HG03135 (cell line): ENCODE data around the gene COBLL1.

Experiments
- ATAC-seq: cut with Tn5 transposase; IDR thresholded peaks from one replicate; pipeline ENCODE4 v1.9.1; 2021; ENCODE audit warnings: mild to moderate bottlenecking, moderate library complexity; ENCODE audit not compliant: unreplicated experiment

Gene COBLL1

DNA sequence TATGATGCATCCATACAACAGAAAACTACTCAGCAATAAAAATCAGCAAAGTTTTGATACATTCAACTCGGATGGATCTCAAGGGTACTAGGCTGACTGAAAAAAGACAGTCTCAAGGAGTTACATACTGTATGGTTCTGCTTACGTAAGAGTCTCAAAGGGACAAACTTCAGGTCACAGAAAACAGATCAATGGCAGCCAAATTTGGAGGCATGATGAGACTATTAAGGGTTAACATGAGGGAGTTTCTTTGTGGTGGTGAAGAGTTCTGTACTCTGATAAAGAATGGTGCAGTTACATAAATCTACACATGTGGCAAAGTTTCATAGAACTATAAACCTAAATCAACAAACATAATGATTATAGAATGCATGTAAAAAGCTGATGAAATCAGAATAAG is 81.4 kb downstream of the COBLL1 start:
- no peak for ATAC-seq

GRCh38 chr2:164757934-164758695 is 83.5 kb downstream of the COBLL1 start:
- ATAC-seq = no peak

DNA sequence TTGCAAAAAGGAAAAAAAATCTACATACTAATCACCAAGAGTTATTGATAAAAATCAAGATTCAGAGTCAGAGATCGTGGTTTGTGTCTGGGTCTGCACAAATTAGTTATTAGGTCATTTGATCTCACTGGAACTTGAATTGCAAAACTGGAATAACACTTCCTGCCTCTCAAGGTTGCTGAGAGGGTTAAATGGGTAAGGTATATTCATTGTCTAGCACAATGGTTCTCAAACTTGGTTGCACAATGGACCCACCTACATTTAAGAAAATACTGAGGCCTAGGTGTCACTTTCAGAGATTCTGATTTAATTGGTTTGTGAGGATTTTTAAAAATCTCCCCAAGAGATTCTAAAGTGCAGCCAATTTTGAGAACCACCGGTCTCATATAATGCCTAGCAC is 84.8 kb downstream of the COBLL1 start:
- no peak for ATAC-seq

DNA sequence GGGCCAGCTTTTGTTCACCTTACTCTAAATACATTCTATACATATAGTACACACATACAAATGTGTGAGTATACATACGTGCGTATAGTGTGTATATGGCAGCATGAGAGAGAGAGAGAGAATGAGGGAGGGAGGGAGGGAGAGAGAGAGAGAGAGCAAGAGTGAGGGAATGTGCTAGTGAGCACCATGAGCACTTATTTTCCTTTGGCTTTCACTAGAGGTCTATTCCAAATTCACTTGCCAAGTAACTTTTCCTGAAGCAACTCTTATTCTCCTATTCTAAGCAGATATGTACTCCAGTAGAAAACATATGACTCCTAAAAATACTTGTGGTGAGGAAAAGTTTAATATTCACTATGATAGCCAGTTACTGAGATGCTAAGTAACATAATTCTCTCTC is 85.7 kb downstream of the COBLL1 start:
- ATAC-seq = no peak

- ATAC-seq = no peak
Measured at GRCh38 chr2:164754157-164755093, 87.2 kb downstream of the COBLL1 start.

DNA sequence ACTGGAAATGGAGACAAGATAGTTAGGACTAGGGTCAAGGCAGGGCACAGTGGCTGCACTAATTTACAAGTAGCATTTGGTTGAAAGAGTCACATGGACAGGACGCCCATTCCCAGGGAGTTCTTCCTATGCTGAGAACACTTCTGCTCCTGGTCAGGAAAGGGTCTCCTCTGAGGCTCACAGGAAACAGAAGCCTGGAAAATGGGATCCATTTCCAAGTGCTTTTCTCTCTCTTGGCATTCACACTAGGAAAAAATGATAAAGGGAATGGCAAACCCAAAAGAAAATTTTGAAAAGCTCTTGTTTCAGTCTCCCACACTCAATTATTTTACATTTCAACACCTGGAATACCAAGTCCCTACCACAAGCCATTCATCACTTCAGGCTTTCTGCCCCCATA is 88.7 kb downstream of the COBLL1 start:
- no peak for ATAC-seq

DNA sequence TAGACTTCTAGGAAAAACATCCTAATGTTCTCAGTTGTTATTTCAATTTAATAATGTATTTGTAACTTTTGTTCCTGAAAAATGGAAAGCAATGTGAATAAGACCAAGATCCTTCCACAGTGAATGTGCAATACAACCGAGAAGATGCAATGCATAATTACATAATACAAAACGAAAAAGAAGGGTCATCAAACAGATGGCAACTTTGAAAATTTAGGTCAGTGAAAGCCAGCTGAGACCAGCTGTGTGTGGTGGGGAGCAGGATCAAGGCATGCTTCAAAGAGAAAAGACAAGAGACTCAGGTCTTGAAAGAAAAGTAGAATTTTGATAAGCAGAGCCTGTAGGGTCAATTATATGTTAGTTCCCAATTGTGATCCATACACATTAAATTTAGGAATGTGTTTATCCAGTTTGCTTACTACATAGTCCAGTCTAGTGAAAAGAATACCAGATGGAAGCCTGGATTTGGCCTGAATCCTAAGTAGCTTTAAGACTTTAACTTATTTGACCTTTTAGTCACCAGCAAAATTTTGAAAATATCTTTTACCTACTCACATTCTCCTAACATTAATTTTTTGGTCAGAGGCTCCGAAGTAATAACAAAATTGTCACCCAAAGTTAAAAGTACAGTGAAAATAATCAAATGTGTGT is 93.7 kb downstream of the COBLL1 start:
- no peak for ATAC-seq

DNA sequence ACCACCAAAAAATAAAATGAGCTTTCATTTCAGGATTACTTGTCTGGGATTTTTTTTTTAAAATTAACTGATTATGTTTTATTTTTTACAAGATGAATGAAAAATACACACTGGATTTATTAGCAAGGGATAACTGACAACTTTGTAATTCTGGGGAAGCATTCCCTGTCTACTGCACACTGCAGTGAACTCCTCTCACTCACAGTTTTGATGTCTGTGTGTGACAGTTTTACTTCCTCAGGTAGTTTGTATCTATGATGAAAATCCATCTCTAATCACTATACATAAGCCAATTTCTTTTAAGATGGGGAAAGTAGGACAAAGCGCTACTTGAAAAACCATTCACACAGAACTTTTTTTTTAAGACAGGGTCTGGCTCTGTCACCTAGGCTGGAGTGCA is 94.5 kb downstream of the COBLL1 start:
- ATAC-seq = no peak

DNA sequence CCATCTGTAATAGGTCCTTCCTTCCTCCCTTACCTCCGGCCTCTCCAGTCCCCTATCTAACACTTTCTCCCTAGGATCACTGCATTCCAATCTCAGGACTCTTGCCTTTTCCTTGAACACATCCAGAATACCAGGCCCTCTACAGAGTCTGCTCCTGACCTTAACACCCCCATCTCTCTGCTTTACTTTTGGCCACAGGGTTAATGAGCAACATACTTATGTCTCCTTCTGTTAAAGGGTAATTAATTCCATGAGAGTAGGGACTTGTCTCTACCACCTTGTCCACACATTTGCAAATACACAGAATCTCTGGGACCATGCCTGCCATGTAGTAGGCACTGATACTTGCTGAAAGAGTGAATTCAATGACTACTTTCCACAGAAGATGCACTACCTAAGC is 94.9 kb downstream of the COBLL1 start:
- no peak for ATAC-seq

DNA sequence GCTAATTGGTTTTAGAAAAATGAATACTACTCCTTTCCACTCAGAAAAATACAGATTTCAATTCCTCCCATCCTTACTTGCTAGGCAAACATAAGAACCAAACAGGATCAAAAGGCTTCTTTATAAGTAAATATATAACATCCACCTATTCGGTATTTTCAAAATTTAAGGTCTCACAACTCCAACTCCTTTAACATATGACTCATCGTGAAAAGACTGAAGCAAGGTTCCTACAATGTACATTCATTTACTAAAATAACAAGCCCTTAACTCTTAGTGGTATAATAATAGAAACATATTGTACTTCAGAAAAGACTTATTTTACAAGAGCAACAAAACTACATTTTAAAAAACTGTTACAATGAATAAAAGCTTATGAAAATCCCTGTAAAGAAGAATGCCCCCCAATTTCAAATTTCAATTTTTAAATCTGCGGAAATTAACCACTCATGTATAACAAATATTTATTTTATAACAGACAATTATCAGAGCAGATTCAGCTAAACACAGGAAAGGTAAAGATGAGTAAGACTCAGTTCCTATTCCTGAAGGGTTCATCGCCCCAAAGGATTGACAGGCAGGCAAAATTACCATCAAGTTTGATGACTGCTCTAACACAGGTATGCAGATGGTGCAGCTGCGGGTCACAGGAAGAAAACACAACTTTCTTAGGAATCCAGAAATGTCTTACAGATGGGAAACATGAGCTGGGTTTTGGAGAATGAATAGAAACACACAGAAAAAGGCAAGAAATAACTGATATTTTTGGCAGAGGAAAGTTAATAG is 96.4 kb downstream of the COBLL1 start:
- ATAC-seq = no peak

DNA sequence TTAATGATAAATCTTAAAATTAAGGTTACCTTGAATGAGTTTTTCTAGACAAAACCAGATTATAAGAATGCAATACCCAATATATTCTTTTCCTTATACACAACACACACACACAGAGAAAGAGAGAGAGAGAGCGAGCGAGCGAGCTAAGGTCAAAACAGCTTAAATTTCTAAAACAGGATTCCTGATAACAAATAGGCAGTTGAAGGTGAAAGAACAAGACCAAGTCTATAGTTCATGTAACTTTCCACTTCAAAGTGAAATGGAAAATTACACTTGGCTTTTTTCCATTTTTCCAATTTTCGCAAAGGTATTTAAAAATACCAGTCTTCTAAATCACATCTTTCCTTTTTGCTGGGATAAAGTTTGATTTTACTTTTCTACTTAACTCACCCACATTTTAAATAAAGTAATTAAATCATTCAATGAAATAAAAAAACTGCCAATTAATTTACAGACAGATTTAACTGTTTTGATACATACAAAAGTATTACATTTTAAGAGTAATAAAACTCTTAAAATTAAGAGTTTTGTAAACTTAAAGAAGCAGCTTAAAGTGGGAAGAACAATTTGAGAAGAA is 98.8 kb downstream of the COBLL1 start:
- ATAC-seq = no peak

GRCh38 chr2:164739966-164740365 is 101.7 kb downstream of the COBLL1 start:
- ATAC-seq = no peak

DNA sequence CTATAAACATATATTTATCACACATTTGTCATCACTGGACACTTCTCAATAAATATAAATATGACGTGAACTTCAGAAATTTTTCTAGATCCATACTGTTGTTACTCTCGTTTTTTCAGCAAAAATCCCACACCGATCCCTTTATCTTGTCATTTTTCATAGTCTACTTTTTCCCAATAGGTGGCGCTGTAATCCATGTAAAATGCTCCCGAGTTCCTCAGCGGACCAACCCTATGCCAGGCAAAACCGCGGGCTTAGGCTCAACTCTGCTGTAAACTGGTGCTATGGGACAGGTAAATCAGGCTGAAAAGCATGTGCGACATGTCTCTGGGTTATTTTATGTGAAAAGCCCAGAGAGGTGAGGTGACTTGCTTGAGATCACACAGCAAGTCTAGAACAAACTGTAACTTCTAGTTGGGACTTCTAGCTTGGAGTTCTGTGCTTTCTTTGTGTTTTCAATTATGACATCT is 104.0 kb downstream of the COBLL1 start:
- no peak for ATAC-seq

DNA sequence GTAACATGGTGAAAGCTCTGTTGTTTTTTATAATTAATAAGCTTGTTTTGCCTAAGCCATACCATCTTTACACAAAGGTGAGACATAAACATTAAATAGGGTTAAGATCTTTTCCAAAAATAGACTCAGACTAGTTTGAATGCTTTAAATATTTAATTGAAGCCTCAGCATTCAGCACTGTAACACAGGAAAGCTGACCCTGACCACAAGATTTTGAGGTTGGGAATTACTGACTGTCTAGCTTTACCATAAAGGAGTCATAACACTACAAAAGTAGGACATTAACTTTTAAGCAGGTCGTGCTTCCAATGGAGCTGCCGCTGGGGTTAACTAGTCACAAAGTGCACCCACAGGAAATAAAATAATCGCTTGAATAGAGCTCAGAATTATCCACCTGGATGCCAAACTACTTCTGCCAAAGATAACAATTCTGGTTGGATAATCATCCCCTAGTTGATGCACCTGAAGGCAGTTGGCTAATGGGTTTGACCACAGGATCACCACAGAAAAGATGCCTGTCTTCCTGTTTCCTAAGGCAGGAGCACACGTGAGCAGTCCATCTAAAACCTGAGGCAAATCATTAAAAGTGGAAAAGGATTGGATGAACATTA is 106.2 kb downstream of the COBLL1 start:
- no peak for ATAC-seq

DNA sequence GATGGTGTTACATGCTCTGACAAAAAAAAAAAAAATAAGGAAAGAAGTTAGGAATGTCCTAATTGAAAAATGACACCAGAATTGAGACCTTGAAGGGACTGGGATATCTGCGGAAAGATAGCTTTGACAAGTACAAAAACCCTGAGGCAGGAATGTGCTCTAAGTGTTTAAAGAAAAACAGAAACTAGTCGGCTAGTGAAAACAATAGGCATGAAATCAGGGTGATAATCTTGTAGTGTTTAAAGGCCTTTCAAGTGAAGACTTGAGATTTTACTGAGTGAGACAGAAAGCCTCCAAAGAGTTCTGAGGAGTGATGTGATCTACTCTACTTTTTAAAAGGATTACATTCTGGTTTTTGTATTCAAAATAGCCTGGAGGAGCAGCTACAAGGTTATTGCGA is 107.4 kb downstream of the COBLL1 start:
- no peak for ATAC-seq

DNA sequence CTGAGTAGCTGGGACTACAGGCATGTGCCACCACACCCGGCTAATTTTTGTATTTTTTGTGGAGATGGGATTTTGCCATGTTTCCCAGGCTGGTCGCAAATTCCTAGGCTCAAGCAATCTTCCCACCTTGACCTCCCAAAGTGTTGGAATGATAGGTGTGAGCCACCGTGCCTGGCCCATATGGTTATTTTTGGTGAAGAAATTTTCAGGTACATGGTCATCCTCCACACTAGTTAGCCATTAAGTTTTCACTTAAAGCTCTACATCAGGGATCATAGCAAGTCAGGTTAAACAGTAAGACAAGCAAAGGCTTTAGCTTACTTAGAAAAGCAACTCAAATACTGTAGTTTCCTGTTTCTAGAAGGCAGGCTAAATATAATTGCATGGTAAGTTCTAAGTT is 116.1 kb downstream of the COBLL1 start:
- ATAC-seq = no peak

DNA sequence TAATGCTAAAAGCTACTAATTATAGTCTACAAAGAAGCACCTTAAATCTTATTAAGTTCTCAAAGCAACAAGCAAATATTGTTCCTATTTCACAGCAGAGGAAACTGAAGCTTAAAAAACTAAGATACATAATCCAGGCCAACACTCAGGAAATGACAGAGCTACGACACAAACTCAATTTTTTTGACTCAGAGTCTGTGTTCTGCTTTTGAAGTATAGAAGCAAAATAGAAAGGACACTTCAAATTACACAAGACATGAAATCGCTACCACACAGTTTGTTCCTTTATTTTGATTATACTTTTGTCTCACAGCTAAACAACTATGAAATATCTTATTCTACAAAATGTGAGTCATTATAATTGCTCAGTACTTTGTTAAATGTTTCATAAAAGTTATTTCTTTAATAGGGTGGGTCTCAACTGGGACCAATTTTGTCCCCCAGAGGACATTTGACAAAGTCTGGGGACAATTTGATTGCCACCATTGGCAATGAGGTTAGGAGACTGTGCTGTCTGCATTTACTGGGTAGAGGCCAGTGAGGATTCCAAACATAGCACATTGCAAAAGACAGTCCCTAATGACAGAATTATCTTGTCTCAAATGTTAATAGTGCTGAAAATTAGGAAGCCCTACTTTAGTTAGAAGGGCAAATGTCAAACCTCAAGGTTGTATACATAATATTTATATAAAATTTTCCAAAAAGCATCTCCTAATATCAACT is 118.8 kb downstream of the COBLL1 start:
- ATAC-seq = no peak

DNA sequence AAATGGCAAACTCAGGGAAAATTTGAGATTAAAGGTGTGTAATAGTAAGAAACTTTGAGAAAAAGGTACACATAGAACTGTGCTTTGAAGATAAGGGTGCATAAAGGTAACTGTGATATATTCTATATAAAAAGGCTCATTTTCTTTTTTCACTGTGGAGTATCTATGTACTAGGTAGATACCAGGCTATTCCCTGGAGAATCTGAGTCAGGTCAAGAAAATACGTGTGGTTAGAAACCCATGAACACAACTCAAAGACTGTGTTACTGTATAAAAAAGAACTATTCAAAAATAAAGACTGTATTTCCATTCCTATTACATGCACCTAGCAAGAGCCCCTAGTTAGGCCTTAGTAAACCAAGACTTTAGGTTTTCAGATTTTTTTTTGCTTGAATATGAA is 120.2 kb downstream of the COBLL1 start:
- no peak for ATAC-seq
